BLaER1 treated with 17β-estradiol and CSF1 and Interleukin-3, amounts not matched to agents 10 nM and 100 nM (cell line): ENCODE results near the gene SLCO3A1.

Experiments
- H3K27ac ChIP-seq, 11 experiments: shearing (Covaris generic); formaldehyde crosslinking; 2 replicates each; pipeline ENCODE4 v1.8.1; 2022
- H3K27me3 ChIP-seq, 11 experiments: shearing (Covaris generic); formaldehyde crosslinking; 2 replicates each; pipeline ENCODE4 v1.8.1; 2022
- H3K36me3 ChIP-seq, 11 experiments: shearing (Covaris generic); formaldehyde crosslinking; 2 replicates each; pipeline ENCODE4 v1.8.1; 2022
- H3K4me1 ChIP-seq, 10 experiments: shearing (Covaris generic); formaldehyde crosslinking; 2 replicates each; pipeline ENCODE4 v1.8.1; 2022
- H3K4me2 ChIP-seq, 11 experiments: shearing (Covaris generic); formaldehyde crosslinking; 2 replicates each; pipeline ENCODE4 v1.8.1; 2022
- H3K4me3 ChIP-seq, 10 experiments: shearing (Covaris generic); formaldehyde crosslinking; 2 replicates each; pipeline ENCODE4 v1.8.1; 2022
- H3K9ac ChIP-seq, 11 experiments: shearing (Covaris generic); formaldehyde crosslinking; 2 replicates each; pipeline ENCODE4 v1.8.1; 2022
- H3K9me3 ChIP-seq, 11 experiments: shearing (Covaris generic); formaldehyde crosslinking; replicated peaks in 1 of 11; 2 replicates each; pipeline ENCODE4 v1.8.1; 2022
- H4K20me1 ChIP-seq, 11 experiments: shearing (Covaris generic); formaldehyde crosslinking; 2 replicates each; pipeline ENCODE4 v1.8.1; 2022
- Cebpa-rat ChIP-seq, 11 experiments: shearing (Covaris generic); IDR thresholded peaks; 2 replicates each; pipeline ENCODE4 v1.8.1; 2022

SLCO3A1 gene

DNA sequence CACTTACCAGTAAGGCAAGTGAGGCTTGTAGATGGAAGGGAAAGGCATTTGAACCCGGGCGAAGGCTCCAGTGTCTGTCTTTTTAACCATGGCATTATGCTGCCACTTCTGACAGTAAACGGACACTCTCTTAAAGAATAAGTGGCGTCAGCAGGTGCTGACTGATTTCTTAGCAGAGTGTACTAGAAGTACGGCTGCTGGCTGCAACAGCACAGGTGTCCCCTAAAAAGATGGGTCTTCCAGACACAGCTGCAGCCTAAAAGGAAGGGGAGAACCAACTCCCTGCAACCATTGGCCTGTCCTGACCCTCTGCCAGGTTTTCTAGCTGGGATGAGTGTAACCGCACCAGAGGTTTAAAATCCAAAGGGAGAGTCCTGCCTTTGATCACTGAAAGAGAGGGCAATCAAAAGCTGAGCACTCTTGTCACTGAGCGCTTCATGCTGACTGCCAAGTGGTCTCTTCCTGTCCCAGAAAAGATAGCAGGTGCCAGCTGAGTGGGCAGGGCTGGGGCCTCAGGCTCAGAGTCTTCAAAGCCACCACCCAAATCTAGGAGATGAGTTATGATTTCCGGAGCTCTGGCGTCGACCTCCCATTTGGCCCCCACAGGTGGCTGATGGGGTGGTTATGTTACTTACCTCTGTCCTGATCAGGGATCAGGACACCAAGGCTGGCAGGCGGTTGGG lies 255.8 kb downstream of the SLCO3A1 start:
- Histone ChIP-seq H3K36me3 (peaks cover 0 to 32% (median 0%) of the 10 kb centered on the region in 11 experiments; a peak in 5 of 22 replicates), H4K20me1 (peaks cover 0 to 22% (median 0%) of the 10 kb centered on the region in 11 experiments; a peak in 1 of 22 replicates), H3K4me2 (peak overlapping the region in 9 of 11 experiments; percentile 18 to 87 (median 71); a peak in 17 of 22 replicates), H3K4me1 (peaks cover 0 to 46% (median 40%) of the 10 kb centered on the region in 10 experiments; a peak in 16 of 20 replicates), H3K27ac (no peak overlapping the region), H3K27me3 (no peaks in the 10 kb centered on the region), H3K4me3 (no peak overlapping the region), H3K9ac (no peak overlapping the region), H3K9me3 (no peaks in the 10 kb centered on the region)
- no peak for TF ChIP-seq Cebpa-rat (IDR thresholded peaks at IDR 0.05)

GRCh38 chr15:92111291-92111690 lies 257.8 kb downstream of the SLCO3A1 start:
- H3K27ac ChIP-seq, result no peak overlapping the region
- H3K9me3 ChIP-seq, result no peaks in the 10 kb centered on the region
- TF ChIP-seq Cebpa-rat (IDR thresholded peaks at IDR 0.05), result no peak
- peaks cover 0 to 22% (median 0%) of the 10 kb centered on the region in 11 experiments; a peak in 1 of 22 replicates for H4K20me1 ChIP-seq
- no peak overlapping the region for H3K9ac ChIP-seq
- H3K4me2 ChIP-seq, result peak overlapping the region in 9 of 11 experiments; percentile 17 to 87 (median 71); a peak in 16 of 22 replicates
- H3K27me3 ChIP-seq, result no peaks in the 10 kb centered on the region
- no peak overlapping the region for H3K4me3 ChIP-seq
- H3K36me3 ChIP-seq, result peaks cover 0 to 31% (median 0%) of the 10 kb centered on the region in 11 experiments; a peak in 5 of 22 replicates
- peaks cover 0 to 48% (median 40%) of the 10 kb centered on the region in 10 experiments; a peak in 16 of 20 replicates for H3K4me1 ChIP-seq

- Histone ChIP-seq H3K4me2 (peak overlapping the region in 8 of 11 experiments; percentile 39 to 87 (median 72); a peak in 16 of 22 replicates), H3K9ac (no peak overlapping the region), H3K27me3 (no peaks in the 10 kb centered on the region), H3K36me3 (peaks cover 0 to 26% (median 0%) of the 10 kb centered on the region in 11 experiments; a peak in 4 of 22 replicates), H3K4me1 (peaks cover 0 to 52% (median 40%) of the 10 kb centered on the region in 10 experiments; a peak in 16 of 20 replicates), H3K4me3 (no peak overlapping the region), H3K9me3 (no peaks in the 10 kb centered on the region), H3K27ac (no peak overlapping the region), H4K20me1 (peaks cover 0 to 22% (median 0%) of the 10 kb centered on the region in 11 experiments; a peak in 1 of 22 replicates)
- TF ChIP-seq Cebpa-rat (IDR thresholded peaks at IDR 0.05), result no peak
Measured at GRCh38 chr15:92111751-92112150, 258.2 kb downstream of the SLCO3A1 start.

DNA sequence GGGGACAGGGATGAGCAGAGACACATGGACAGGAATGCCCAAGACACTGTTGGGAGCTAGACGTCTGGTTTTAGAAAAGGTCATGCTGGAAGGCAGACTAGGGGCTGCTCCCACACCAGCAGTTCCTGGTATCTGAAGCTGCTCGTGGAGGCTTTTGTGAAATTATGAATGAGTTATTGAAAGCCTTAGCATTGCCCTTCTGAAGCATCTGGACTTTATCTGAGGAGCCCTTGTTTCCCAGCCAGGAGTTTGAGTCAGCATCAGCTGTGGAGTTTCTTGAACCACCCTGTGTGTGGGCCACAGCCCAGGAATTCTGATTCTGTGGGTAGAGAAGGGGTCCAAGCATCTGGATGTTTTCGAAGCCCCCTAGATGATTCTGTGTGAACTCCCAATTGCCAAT lies 258.7 kb downstream of the SLCO3A1 start:
- Histone ChIP-seq H3K27ac (no peak overlapping the region), H3K9me3 (no peaks in the 10 kb centered on the region), H4K20me1 (peaks cover 0 to 22% (median 0%) of the 10 kb centered on the region in 11 experiments; a peak in 1 of 22 replicates), H3K4me3 (no peak overlapping the region), H3K27me3 (no peaks in the 10 kb centered on the region), H3K4me2 (peak overlapping the region in 2 of 11 experiments; percentile 74 to 75; a peak in 1 of 22 replicates), H3K36me3 (peaks cover 0 to 22% (median 0%) of the 10 kb centered on the region in 11 experiments; a peak in 4 of 22 replicates), H3K4me1 (peaks cover 0 to 52% (median 40%) of the 10 kb centered on the region in 10 experiments; a peak in 16 of 20 replicates), H3K9ac (no peak overlapping the region)
- no peak for TF ChIP-seq Cebpa-rat (IDR thresholded peaks at IDR 0.05)

DNA sequence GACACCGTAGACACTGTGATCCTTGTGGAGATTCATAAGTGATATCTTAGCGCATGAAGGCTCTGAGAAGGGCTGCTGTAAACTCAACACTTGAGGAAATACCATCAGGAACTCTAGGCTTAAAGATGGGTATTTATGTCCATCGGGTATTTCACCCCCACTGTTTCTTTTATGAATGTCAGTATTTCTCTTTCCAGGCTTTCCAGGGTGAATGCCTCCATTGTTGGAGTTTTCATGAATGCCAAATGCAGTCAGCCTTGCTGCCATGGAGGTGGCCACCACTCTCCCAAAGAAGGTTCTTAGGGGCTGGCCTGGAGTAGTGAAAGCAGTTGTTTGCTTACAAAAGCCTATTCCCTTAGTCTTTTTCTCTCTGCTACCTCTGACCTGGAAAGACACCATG lies 259.2 kb downstream of the SLCO3A1 start:
- no peaks in the 10 kb centered on the region for H3K27me3 ChIP-seq
- H3K4me2 ChIP-seq, result no peak overlapping the region
- TF ChIP-seq Cebpa-rat (IDR thresholded peaks at IDR 0.05), result no peak

DNA sequence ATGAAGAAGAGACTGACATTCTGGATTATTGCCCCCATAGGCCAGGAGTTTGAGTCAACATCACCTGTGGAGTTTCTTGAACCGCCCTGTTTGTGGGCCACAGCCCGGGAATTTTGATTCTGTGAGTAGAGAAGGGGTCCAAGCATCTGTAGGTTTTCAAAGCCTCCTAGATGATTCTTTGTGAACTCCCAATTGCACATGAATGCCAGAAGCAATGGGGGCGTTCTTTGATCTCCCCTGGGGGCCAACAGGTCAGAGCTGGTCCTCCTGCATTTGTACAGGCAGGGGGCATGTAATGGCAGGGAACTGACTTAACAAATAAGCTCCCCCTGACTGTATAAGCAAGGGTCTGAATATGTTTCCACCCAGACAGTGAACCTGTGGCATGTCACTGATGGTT lies 260.3 kb downstream of the SLCO3A1 start:
- H3K9ac ChIP-seq, result no peak overlapping the region
- no peak overlapping the region for H3K27ac ChIP-seq
- TF ChIP-seq Cebpa-rat (IDR thresholded peaks at IDR 0.05), result no peak
- H4K20me1 ChIP-seq, result peaks cover 0 to 14% (median 0%) of the 10 kb centered on the region in 11 experiments; a peak in 1 of 22 replicates
- no peak overlapping the region for H3K4me2 ChIP-seq
- peaks cover 0 to 20% (median 0%) of the 10 kb centered on the region in 11 experiments; a peak in 3 of 22 replicates for H3K36me3 ChIP-seq
- H3K9me3 ChIP-seq, result no peaks in the 10 kb centered on the region
- no peak overlapping the region for H3K4me3 ChIP-seq
- H3K27me3 ChIP-seq, result no peaks in the 10 kb centered on the region
- peaks cover 0 to 39% (median 30%) of the 10 kb centered on the region in 10 experiments; a peak in 16 of 20 replicates for H3K4me1 ChIP-seq

More for the DNA sequence above, 259.2 kb downstream of the SLCO3A1 start:
- peaks cover 0 to 50% (median 40%) of the 10 kb centered on the region in 10 experiments; a peak in 16 of 20 replicates for H3K4me1 ChIP-seq
- no peaks in the 10 kb centered on the region for H3K9me3 ChIP-seq
- no peak overlapping the region for H3K4me3 ChIP-seq
- peaks cover 0 to 19% (median 0%) of the 10 kb centered on the region in 11 experiments; a peak in 1 of 22 replicates for H4K20me1 ChIP-seq
- peaks cover 0 to 20% (median 0%) of the 10 kb centered on the region in 11 experiments; a peak in 3 of 22 replicates for H3K36me3 ChIP-seq
- no peak overlapping the region for H3K27ac ChIP-seq
- H3K9ac ChIP-seq, result no peak overlapping the region

DNA sequence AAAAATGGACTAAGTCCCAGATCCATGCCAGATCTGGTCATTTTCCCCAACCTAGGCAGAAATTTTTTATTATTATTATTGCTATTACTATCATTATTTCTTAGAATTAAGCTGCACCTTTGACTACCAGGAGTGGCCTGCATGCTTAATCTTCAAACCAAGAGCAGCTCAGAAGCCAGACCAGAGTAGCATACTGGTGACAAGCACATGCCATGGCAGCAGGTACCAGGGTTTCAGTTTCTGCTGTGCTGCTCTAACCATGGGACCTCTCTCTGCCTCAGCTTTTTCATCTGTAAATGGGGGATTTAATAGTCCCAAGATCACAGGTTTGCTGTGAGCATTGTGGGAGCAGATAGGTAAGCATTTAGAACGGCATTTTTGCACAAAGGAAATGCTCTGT lies 262.3 kb downstream of the SLCO3A1 start:
- peaks cover 0 to 19% (median 10%) of the 10 kb centered on the region in 10 experiments; a peak in 14 of 20 replicates for H3K4me1 ChIP-seq
- peaks cover 0 to 29% (median 0%) of the 10 kb centered on the region in 11 experiments; a peak in 7 of 22 replicates for H3K36me3 ChIP-seq
- no peak for TF ChIP-seq Cebpa-rat (IDR thresholded peaks at IDR 0.05)
- peaks cover 0 to 4% (median 0%) of the 10 kb centered on the region in 11 experiments; a peak in 1 of 22 replicates for H4K20me1 ChIP-seq
- H3K9ac ChIP-seq, result no peak overlapping the region
- no peak overlapping the region for H3K27ac ChIP-seq
- no peak overlapping the region for H3K4me2 ChIP-seq
- H3K4me3 ChIP-seq, result no peak overlapping the region
- H3K27me3 ChIP-seq, result no peaks in the 10 kb centered on the region
- H3K9me3 ChIP-seq, result no peaks in the 10 kb centered on the region

- Histone ChIP-seq H3K9me3 (no peaks in the 10 kb centered on the region; a peak in 1 of 22 replicates), H4K20me1 (no peaks in the 10 kb centered on the region), H3K36me3 (peaks cover 0 to 34% (median 0%) of the 10 kb centered on the region in 11 experiments; a peak in 7 of 22 replicates), H3K4me3 (no peak overlapping the region), H3K27ac (no peak overlapping the region), H3K9ac (no peak overlapping the region), H3K4me1 (peaks cover 0 to 14% (median 5%) of the 10 kb centered on the region in 10 experiments; a peak in 14 of 20 replicates), H3K27me3 (no peaks in the 10 kb centered on the region), H3K4me2 (peak overlapping the region in 1 of 11 experiments; percentile 2; a peak in 1 of 22 replicates)
- TF ChIP-seq Cebpa-rat (IDR thresholded peaks at IDR 0.05), result no peak
Measured at GRCh38 chr15:92116330-92116729, 262.8 kb downstream of the SLCO3A1 start.

DNA sequence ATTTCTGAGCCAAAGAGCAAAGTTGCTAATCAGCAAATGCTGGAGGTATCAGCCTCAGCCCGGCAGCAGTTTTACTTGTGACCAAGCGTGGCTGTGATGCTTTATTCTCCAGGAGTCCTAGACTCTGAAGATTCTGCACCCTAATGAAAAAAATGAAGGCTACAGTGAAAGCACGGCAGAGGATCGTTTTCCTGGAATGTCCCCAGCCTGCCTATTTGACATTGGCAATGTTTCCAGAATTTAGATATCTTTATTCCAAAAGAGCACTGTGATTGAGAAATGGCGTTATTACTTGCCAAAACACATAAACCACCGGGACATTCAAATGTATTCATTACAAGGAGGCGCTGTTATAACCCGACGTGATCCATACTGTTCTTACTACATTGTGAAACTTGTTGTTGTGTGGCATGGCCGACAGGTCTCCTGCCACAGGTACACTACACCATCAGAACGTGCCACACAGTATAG lies 263.8 kb downstream of the SLCO3A1 start:
- Histone ChIP-seq H3K9me3 (peaks cover 0 to 8% (median 0%) of the 10 kb centered on the region in 11 experiments; a peak in 6 of 22 replicates), H3K4me3 (no peak overlapping the region), H3K36me3 (peaks cover 0 to 43% (median 4%) of the 10 kb centered on the region in 11 experiments; a peak in 11 of 22 replicates), H3K4me2 (no peak overlapping the region), H3K27me3 (no peaks in the 10 kb centered on the region), H3K27ac (no peak overlapping the region), H3K4me1 (peaks cover 0 to 7% (median 0%) of the 10 kb centered on the region in 10 experiments; a peak in 2 of 20 replicates), H4K20me1 (no peaks in the 10 kb centered on the region), H3K9ac (no peak overlapping the region)
- no peak for TF ChIP-seq Cebpa-rat (IDR thresholded peaks at IDR 0.05)
